ENCODE results near the gene MAPKAP1. TPM values are rescaled to one million over a fixed set of nuclear protein-coding genes. Genes with fewer than 3 reads are reported as not detected.

Gene MAPKAP1
- total RNA-seq, 1 donor from 2014 or later = 127 TPM

DNA sequence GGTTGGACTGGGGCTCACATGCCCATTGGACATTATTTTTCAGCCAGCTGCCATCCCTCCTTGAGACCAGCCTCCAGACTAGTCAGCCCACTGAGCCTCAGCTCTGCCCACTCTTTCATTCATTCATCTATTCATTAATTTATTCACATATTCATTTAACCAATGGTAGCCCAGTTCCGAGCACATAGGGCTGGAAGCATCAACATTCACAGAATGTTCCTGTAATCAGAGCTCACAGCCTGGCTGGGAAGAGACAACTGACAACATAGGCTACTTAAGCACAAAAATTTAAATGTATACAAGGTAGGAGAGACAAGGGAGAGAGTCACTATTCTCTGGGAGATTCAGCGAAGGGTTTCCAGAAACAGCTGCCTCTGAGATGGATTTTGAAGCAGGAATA lies 23.2 kb upstream of the MAPKAP1 start:
- no peaks in the 10 kb centered on the region for H3K9me3 ChIP-seq (replicated peaks)
- intact Hi-C loops (cut with micrococcal nuclease) = no loop called here
- H3K4me3 ChIP-seq = no peak overlapping the region
- no peaks in the 10 kb centered on the region for H3K36me3 ChIP-seq
- H3K27ac ChIP-seq (replicated peaks) = no peak overlapping the region
- no peaks in the 10 kb centered on the region for H3K4me1 ChIP-seq
- TF ChIP-seq, protein P1, sequence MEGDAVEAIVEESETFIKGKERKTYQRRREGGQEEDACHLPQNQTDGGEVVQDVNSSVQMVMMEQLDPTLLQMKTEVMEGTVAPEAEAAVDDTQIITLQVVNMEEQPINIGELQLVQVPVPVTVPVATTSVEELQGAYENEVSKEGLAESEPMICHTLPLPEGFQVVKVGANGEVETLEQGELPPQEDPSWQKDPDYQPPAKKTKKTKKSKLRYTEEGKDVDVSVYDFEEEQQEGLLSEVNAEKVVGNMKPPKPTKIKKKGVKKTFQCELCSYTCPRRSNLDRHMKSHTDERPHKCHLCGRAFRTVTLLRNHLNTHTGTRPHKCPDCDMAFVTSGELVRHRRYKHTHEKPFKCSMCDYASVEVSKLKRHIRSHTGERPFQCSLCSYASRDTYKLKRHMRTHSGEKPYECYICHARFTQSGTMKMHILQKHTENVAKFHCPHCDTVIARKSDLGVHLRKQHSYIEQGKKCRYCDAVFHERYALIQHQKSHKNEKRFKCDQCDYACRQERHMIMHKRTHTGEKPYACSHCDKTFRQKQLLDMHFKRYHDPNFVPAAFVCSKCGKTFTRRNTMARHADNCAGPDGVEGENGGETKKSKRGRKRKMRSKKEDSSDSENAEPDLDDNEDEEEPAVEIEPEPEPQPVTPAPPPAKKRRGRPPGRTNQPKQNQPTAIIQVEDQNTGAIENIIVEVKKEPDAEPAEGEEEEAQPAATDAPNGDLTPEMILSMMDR (IDR thresholded peaks at IDR 0.05; ENCODE audit: borderline replicate concordance) = no peak
- H3K27me3 ChIP-seq (ENCODE audit: low read depth) = peaks cover 3% of the 10 kb centered on the region
- no peak for DNase-seq

DNA sequence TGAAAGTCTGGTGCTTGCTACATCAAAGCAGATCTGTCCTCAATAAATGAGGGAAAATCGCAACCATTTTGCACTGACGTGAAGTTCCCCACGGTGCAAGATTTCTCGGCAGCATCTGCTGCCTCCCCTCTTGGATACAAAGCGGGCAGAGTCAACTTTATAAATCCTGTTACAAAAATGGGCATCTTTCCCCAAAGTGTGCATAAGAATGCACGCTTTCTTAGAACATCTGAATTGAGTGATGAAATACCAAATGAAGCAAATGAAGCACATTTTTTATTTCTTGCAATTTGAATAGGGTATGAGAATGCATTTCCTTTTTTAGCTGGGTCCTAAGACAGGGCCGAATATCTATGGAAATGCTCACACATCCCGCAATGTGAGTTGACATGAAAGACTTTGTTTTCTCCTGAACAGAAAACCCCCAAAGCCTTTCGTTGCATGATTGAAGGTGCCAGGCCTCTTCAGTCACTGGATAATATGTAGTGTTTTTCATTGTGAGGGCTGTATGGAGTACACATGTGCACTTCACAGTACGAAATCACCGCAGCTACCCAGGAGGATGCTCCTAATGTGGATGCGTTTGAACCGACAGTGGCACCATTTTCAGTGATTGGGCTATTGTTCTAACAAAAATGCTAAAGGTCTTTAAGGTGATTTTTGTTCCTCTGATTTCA lies 19.6 kb upstream of the MAPKAP1 start:
- Histone ChIP-seq H3K27me3 (ENCODE audit: low read depth) (peaks cover 3% of the 10 kb centered on the region), H3K4me3 (no peak overlapping the region), H3K4me1 (no peaks in the 10 kb centered on the region), H3K36me3 (no peaks in the 10 kb centered on the region), H3K27ac (replicated peaks) (no peak overlapping the region), H3K9me3 (replicated peaks) (no peaks in the 10 kb centered on the region)
- intact Hi-C loops (cut with micrococcal nuclease) = no loop called here
- DNase-seq = no peak
- TF ChIP-seq, protein P1 (IDR thresholded peaks at IDR 0.05; ENCODE audit: borderline replicate concordance) = no peak

DNA sequence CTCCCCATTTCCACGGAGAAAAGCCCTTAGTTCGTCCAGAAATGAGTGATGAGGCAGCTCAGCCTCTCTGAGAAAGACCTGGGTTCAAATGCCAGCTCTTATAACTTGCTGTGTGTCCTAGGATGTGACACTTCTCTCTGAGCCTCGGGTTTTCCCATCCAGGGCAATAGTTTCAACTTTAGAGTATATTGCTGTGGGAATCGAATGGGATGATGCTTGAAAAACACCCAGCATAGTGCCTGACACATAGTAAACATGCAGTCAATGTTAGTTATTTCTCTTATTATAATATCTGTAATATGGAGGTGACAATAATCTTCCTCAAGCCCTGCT lies 430 bp upstream of the MAPKAP1 start:
- TF ChIP-seq, protein P1 (IDR thresholded peaks at IDR 0.05; ENCODE audit: borderline replicate concordance) = no peak
- peak overlapping the region; percentile 88 for H3K27ac ChIP-seq (replicated peaks)
- DNase-seq = no peak
- H3K27me3 ChIP-seq (ENCODE audit: low read depth) = no peaks in the 10 kb centered on the region
- H3K4me1 ChIP-seq = peaks cover 41% of the 10 kb centered on the region
- peak overlapping the region; percentile 95 for H3K4me3 ChIP-seq
- intact Hi-C loops (cut with micrococcal nuclease) = no loop called here
- H3K9me3 ChIP-seq (replicated peaks) = no peaks in the 10 kb centered on the region
- no peaks in the 10 kb centered on the region for H3K36me3 ChIP-seq

DNA sequence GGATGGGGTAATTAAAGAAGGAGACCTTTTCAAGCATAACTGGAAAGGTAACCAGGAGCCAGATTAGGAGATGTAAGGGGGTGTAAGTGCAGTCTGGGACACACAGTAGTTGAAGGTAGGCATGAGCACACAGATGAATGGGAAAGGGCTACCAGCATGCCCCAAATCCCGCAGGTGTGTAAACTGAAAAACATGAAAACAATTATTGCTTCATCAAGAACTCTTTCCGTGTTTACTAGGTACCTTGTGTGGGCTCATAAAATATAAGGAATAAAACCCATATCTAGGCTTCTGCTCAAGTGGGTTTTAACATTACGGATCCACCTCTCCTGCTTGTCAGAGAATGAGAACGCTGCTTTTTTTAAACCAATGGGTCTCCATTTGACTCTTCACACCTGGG lies 1.1 kb downstream of the MAPKAP1 start:
- TF ChIP-seq, protein P1 (IDR thresholded peaks at IDR 0.05; ENCODE audit: borderline replicate concordance) = no peak
- Histone ChIP-seq H3K9me3 (replicated peaks) (no peaks in the 10 kb centered on the region), H3K27ac (replicated peaks) (no peak overlapping the region), H3K27me3 (ENCODE audit: low read depth) (no peaks in the 10 kb centered on the region), H3K36me3 (no peaks in the 10 kb centered on the region), H3K4me3 (peak overlapping the region; percentile 95), H3K4me1 (peaks cover 41% of the 10 kb centered on the region)
- intact Hi-C loops (cut with micrococcal nuclease) = no loop called here
- DNase-seq = no peak

DNA sequence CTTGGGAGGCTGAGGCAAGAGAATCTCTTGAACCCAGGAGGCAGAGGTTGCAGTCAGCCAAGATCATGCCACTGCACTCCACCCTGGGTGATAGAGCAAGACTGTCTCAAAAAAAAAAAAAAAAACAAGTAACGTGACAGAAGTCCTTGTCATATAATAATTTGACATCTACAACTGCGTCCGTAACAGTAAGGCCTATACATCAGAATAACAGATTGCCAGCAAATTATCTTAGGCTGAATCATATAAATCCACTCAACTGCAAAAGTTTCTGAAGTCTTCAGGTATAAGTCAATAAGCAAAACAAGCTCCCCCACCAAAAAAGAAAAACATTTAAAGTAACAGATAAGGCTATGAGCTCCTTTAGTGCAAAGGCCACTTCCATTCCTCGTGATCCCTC lies 3.3 kb downstream of the MAPKAP1 start:
- no peak for DNase-seq
- TF ChIP-seq, protein P1 (IDR thresholded peaks at IDR 0.05; ENCODE audit: borderline replicate concordance) = no peak
- intact Hi-C loops (cut with micrococcal nuclease) = no loop called here
- Histone ChIP-seq H3K27me3 (ENCODE audit: low read depth) (no peaks in the 10 kb centered on the region), H3K9me3 (replicated peaks) (no peaks in the 10 kb centered on the region), H3K27ac (replicated peaks) (no peak overlapping the region), H3K4me1 (peaks cover 41% of the 10 kb centered on the region), H3K36me3 (no peaks in the 10 kb centered on the region), H3K4me3 (no peak overlapping the region)

Data from left ventricle myocardium inferior (tissue), 1 donor.